8988T (cell line): ENCODE results near the gene MRPL18.
"Not testable (repeated sequence)": the region's sequence is repeated elsewhere in the genome, so short reads cannot be mapped to it uniquely, and the experiment has no call there.

ENCODE experiments used
- DNase-seq: peaks from one replicate; pipeline ENCODE4 v3.0.0; 2011

The MRPL18 gene

DNA sequence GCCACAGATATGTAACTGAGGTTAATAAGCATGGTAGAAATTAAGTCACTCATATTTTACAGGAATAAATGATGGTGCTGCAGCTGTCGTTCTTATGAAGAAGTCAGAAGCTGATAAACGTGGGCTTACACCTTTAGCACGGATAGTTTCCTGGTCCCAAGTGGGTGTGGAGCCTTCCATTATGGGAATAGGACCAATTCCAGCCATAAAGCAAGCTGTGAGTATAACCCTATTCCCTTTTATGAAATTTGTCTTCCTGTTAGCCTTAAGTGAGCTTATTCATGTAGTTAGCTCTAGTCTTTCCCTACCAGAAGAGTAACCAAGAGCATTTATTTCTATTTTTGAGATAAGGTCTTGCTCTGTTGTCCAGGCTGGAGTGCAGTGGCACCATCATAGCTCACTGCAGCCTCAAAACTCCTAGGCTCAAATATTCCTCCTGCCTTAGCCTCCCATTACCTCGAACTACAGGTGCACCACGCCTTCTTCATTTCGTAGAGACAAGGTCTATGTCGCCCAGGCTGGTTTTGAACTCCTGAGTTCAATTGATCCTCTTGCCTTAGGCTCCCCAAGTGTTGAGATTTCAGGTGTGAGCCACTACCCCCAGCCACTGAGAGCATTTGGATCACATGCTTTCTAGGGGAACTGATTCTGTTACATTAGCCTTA is 12.9 kb upstream of the MRPL18 start:
- no peak for DNase-seq

DNA sequence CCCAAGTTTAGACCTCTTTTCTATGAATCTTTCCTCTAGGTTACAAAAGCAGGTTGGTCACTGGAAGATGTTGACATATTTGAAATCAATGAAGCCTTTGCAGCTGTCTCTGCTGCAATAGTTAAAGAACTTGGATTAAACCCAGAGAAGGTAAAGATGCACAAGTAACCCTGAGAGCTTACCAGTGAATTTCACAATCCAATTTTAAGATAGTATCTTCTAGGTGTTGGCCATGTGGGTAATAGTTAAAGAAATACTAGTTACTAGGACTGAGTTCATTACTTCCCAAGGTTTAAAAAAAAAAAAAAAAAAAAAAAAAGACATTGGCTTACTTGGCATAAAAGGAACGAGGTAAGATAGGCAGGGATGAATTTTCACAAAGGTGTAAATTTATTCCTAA is 12.1 kb upstream of the MRPL18 start:
- DNase-seq = no peak

DNA sequence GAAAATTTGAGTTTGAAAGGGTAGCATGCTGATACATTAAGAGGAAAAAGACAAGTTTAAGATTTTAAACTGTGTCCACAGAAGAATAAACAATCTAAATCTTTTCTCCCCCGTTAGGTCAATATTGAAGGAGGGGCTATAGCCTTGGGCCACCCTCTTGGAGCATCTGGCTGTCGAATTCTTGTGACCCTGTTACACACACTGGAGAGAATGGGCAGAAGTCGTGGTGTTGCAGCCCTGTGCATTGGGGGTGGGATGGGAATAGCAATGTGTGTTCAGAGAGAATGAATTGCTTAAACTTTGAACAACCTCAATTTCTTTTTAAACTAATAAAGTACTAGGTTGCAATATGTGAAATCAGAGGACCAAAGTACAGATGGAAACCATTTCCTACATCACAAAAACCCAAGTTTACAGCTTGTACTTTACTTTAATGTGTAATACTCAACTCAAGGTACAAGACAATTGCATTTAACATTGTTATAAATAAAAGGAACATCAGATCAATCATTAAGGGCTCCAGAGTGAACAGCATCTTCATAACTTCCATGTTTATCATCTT is 11.6 kb upstream of the MRPL18 start:
- DNase-seq = no peak

DNA sequence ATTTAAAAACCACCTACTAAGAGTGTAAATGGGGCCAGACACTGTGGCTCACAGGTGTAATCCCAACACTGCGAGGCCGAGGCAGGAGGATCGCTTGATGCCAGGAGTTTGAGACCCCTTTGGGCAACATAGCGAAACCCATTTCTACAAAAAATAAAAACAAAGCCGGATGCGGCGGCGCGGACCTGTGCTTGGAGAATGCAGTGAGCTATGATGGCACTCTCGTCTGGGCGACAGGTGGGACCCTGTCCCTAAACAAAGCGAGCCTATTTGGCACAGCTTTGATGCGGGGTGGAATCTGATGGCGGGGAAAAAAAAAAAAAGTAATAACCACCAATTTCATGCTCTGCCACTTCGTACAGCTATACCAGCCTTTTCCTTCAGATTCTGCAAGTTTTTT is 2.0 kb upstream of the MRPL18 start:
- no peak for DNase-seq

DNA sequence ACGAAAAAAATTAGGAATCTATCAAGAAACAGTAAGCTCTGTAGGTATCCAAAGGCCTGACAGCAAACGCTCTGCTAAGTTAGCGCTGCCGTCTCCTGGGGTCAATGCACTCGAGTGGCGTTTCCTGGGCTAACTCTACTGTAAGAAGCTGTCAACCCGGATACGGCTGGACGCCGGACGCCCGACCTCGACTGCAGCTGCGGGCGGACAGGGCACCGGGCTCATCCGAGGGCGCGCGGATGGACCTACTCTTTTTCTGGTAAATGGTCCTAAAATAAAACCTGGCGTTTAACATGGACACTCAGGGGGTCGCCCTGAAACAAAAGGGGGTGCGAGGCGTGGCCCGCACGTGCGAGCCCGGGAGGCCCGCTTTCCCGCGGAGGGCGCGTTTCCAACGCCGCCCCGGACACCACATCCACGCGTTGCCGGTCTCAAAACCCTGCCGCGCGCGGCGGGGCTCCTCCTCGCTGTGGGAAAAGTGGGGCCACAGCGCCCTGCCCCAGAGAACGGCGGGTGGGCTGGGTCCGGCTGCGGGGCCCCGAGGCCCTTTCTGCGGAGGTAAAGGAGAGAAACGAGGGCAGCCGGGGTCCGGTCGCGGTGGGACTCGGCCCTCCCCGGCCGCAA is 1.4 kb upstream of the MRPL18 start:
- DNase-seq = no peak

DNA sequence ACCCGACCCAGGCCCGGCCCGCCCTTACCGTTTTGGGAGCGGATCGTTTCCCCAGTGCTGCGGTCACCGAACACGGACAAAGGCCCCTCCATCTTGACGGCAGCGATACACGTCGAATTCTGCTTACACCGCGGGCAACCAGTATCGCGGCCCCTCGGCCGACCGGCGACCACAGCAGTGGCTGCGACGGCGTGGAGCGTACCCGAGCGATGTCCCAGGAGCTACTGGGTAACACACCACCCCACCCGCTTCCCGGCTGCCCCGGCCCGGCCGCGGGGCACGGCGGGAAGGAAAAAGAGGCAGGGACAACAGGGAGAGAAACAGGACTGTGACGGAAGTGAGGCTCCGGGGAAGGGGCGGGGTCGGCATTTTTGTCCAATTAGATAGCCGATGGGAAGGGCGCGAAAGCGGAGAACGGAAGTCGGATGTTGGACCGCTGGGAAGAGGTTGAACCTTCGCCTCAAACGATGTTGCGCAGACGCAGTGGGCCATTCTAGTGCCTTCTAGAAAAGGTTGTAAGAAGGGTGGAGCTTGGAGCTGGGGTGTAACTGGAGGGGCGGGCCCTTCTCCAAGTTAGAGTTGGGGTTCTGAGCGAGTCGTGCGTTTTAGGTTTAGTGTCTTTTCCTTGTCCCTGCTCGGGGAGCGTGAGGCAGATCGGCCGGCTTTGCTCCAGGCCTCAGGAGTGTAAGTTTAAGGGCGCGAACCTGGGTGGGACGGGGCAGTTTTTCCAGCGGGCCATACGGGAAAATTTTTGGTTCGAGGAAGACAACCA is 704 bp upstream of the MRPL18 start, which contains the start of gene TCP1:
Gene TCP1, minus strand, starts transcription at position 226 of the 772 bp plus-strand sequence. Its CDS starts 134 bp downstream, at position 92.
- DNase-seq = peak; percentile 87

DNA sequence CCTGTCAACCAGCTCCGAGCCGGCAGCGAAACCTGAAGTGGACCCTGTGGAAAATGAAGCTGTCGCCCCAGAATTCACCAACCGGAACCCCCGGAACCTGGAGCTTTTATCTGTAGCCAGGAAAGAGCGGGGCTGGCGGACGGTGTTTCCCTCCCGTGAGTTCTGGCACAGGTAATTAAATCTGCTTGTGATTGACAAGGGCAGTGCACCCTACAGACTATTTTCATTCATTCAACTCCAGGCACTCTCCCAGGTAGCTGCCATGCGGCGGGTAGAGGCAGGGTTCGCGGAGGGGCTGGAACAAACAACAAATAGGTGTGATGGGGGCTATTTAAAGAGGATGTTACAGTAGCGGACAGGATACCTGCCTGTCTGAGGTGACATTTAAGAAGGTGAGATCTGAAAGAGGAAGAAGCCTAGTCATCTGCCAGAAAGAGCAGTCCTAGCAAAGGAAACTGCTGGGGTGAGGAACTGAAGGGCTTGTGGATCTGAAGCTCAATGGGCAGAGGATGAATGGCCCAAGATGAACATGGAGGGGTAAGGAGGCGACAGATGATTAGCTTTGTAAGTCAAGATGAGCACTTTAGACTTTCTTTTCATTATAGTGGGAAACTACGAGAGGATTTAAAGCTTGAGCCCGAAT is 810 bp downstream of the MRPL18 start:
- no peak for DNase-seq

DNA sequence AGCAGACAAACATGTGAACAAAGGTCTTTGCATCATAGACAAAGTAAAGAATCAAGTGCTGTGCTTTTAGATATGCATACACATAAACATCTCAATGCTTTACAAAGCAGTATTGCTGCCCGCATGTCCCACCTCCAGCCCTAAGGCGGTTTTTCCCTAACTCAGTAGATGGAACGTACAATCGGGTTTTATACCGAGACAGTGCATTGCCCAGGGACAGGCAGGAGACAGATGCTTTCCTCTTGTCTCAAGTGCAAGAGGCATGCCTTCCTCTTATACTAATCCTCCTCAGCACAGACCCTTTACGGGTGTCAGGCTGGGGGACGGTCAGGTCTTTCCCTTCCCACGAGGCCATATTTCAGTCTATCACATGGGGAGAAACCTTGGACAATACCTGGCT is 4.7 kb downstream of the MRPL18 start:
- not testable (repeated sequence) for DNase-seq

DNA sequence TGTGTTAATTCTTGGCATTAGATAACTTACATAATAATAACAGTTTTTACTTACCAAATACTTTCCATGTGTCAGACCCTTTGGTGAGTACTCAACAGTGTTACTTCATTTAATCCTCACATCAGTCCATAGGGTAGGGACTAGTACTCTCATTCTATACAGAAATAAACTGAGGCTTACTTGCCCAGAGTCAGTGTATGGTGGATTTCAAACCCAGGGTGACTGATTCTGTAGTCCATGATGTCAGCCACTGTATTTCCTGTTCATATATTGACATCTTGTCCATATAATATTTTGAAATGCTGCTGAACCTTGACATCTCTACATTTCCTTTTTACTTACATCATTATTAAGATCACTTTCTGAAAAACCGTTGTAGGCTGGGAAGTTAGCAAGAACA is 7.3 kb downstream of the MRPL18 start:
- DNase-seq = no peak

DNA sequence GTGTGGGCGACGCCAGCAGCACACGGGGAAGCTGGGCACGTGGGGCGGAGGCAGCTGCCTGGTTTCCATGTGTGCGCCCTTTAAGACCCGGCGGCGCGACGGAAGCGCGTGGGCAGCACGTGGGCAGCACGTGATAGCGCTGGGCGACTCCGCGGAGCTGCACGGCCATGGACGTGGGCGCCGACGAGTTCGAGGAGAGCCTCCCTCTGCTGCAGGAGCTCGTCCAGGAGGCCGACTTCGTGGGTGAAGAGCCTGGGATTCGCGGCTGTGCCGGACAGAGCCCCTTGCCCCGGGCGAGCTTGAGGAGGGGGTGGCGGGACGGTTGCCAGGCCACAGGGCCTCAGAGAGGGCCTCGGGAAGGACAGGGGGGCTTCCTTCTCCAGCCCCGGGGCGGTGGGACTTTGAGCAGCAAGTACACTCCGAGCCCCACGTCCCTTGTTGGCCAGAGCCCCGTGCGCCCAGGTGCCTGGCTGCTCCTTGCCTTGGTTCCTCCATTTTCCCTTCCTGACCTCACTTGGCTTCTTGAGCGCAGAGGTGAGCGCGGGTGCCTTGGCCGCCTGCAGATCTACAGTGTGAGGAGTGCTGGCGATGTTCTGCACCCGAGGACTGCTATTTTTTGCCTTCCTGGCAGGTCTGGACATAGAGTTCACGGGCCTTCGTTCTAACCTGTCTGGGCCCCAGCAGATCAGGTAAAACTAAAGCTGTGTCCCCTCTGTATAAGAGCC is 10.0 kb downstream of the MRPL18 start, which contains the start of gene PNLDC1:
Gene PNLDC1, plus strand, starts transcription at position 136 of the 725 bp plus-strand sequence. Its CDS starts 32 bp downstream, at position 168.
- no peak for DNase-seq

DNA sequence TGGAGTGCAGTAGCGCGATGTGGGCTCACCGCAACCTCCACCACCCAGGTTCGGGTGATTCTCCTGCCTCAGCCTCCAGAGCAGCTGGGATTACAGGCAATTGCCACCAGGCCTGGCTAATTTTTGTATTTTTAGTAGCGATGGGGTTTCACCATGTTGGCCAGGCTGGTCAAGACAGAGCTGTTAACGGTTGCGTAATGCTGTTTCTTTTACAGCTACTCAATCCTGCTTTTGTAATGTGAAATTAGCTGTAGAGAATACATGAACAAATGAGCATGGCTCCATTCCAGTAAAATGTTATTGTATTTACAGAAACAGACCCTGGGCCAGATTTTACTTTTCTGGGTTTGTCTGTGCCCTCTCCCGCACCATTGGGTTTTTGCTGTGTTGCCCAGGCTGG is 11.7 kb downstream of the MRPL18 start:
- DNase-seq = no peak

DNA sequence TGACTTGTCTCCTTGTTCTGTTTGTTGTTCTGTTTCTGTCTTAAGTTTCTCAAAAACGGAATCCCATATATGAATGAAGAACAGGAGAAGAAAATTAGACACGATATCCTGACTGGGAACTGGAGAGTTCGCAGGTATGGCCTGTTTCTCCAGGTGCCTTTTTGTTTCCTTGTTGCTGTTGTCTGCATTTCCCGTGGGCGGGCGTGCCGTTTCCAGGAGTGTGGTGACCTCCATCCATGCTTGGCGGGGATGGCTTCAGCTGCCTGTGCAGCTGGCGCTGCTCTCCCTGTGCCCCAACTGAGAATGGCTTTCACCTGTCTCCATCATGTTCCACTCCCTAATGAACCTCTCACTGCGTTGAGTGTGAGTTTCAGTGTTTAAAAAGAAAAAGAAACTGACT is 14.2 kb downstream of the MRPL18 start:
- DNase-seq = no peak

DNA sequence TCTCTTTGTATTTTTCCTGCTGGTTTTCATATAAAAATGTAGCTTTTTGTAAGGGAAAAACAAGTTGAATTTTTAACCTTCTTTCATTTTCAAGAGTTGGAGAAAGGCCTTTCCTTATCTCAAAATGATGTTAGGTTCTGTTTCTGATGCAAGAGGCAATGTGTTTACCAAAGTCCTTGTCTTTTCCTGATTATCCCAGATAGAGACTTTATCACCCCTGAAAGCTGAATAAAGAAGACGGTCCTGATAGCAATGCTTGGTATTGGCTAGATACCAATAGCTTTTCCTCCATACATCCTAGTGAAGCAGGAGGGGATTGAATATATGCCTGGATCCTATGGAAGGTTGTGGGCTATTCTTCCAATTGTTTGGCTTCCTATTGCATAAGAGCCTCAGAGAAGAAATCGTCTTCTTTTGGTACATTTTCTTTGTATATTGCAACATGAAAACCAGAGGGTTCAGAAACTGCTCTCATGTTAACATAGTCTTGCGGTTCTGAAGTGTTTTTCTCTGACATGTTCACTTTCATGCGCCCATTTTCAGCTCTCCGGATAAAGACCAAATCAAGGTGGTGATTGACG is 15.3 kb downstream of the MRPL18 start:
- DNase-seq = no peak

DNA sequence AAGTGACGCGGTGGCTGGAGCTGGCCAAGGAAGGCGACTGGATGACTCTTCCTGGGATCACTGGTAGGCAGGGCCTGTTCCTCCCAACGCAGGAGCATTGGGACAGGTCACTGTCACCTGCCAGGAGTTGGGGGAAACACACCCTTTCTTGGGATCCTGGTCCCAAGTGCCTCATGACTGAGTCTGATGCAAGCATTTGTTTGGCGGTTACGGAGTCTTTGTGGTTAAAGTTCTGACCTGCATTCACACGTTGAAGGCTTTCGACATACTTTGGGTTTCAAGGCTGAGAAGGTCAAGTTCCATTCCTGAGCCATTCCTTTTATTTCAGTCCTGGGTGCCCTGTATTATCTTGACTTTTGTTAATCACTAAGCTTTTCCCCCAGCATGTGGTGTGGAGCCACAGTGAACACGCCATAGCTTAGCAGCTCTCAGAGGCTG is 15.8 kb downstream of the MRPL18 start:
- DNase-seq = no peak

DNA sequence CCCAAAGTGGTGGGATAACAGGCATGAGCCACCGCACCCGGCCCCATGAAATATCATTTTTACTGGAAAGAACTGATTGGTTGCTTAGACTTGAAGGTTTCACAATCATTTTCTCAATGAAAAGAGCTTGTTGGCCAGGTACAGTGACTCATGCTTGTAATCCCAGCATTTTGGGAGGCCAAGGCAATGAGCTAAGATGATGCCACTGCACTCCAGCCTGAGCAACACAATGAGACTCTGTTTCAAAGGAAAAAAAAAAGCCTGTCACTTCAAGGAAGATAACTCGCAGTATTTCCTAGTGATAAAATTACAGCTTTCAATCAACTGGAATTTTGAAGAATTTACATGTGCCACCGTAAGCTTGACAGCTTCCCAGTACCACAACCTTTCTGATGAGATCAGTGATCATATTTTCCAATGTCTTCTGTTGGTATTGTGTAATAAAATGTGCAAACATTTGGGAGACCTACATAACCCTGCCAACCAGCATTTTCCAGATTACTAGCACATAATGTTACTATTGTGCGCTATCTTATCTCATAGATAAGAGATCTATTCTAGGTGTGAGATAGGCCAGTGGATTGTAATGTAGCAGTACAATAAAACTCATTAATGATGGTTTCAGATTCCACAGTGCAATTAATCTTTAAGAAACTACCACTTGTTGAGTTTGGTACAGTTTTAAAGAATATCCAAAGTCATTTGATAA is 17.0 kb downstream of the MRPL18 start:
- no peak for DNase-seq

DNA sequence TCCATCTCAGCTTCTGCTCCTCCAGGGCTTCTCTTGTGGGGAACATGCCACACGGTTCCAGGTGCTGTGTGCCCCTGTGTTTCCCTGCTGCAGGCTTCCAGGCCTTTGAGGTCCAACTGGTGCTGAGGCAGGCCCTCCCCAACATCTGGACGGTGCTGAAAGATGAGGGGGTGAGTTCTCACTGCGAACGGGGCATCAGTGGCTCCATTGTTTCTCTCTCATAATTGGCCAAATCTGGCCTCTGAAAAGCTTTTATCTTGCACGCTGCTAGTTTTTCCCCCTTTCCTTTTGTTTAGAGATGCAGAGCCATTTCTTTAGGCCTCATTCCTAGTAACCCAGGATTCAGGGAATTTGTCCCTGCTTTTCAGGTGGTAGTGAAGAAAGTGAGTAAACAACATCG is 18.4 kb downstream of the MRPL18 start:
- no peak for DNase-seq

DNA sequence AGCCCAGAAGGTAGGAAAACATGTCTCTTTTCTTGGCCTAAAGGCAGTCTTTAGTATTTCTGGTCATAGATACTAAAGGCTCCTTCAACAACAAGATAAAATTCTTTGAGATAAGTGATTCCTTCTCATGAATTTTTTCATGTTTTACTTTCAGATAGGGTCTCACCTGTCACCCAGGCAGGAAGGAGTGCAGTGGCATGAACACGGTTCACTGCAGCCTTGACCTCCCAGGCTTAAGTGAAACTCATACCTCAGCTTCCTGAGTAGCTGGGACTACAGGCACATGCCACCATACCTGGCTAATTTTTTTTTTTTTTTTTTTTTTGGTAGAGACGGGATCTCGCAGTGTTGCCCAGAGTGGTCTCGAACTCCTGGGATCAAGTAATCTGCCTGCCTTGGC is 18.9 kb downstream of the MRPL18 start:
- no peak for DNase-seq

DNA sequence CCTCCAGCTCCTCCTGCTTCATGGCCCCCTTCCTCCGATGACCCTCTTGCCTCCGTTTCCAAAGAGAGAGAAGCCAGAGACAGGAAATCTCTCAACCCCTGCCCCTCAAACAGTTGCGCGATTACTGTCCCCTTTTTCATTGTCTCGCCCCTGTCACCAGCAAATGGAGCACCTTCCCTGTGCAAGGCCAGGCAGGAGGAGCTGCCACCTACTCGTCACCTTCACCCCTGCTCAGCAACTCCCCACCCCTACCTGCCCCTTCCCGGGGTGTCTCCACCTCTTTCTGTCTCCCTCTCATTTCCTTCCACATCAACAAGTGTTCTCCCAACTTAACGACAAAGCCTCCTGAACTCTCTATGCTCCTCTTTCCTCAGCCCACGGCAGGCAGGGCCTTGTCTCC is 23.5 kb downstream of the MRPL18 start:
- no peak for DNase-seq

DNA sequence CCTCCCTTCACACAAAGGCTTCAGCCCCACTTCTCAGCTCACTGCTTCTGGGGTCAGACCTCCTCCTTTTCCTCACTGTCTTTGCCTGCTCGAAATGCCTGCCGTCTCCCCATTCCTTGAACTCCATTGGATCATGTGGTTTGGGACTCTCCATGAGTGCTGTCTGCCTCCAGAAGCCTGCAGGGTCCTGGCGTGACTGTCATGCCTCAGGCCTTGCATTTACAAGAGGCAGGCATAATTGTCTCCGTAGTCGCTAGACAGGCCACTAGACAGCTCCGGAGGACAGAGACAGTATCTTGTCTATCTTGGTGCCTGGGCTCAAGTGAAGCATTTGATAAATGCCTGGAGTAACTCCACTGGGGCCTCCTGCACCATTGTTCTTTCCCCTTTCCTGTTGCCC is 25.1 kb downstream of the MRPL18 start:
- no peak for DNase-seq

DNA sequence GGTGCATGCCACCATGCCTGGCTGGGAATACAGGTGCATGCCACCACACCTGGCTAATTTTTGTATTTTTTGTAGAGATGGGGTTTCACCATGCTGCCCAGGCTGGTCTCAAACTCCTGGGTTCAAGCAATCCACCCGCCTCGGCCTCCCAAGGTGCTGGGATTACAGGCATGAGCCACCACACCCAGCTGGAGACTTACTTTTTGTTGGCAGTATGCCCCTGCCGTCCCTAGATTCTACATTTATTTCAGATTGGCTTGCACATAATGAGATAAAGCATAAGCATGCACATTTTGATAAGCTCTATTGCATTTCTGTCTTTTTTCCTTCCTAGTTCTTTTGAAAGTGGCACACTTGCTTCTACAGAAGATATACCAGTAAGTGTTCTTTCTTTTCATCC is 26.5 kb downstream of the MRPL18 start:
- DNase-seq = not testable (repeated sequence)
